ENCODE results near the gene DLGAP1.

GRCh38 chr18:3671176-3671575 lies 783.9 kb downstream of the DLGAP1 start:
- TF ChIP-seq, protein P1, sequence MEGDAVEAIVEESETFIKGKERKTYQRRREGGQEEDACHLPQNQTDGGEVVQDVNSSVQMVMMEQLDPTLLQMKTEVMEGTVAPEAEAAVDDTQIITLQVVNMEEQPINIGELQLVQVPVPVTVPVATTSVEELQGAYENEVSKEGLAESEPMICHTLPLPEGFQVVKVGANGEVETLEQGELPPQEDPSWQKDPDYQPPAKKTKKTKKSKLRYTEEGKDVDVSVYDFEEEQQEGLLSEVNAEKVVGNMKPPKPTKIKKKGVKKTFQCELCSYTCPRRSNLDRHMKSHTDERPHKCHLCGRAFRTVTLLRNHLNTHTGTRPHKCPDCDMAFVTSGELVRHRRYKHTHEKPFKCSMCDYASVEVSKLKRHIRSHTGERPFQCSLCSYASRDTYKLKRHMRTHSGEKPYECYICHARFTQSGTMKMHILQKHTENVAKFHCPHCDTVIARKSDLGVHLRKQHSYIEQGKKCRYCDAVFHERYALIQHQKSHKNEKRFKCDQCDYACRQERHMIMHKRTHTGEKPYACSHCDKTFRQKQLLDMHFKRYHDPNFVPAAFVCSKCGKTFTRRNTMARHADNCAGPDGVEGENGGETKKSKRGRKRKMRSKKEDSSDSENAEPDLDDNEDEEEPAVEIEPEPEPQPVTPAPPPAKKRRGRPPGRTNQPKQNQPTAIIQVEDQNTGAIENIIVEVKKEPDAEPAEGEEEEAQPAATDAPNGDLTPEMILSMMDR (IDR thresholded peaks at IDR 0.05) = no peak
- no peak for TF ChIP-seq POLR2AphosphoS5 (IDR thresholded peaks at IDR 0.05; ENCODE audit: insufficient read depth in 1 of 2, low read depth in 1 of 2)
